Keratinocyte (primary cell): ENCODE results near the gene CD96.

Experiments
- EZH2 ChIP-seq: IDR thresholded peaks from one replicate; pipeline ENCODE4 v1.6.1; 2012; ENCODE audit warnings: inconsistent platforms, mild to moderate bottlenecking, low read length, moderate library complexity
- TF ChIP-seq, protein P1 (sequence below), 3 experiments: IDR thresholded peaks in 1 of 3; conservative IDR thresholded peaks in 1 of 3; optimal IDR thresholded peaks in 1 of 3; 2 replicates in 2 of 3; 3 replicates in 1 of 3; pipeline versions ENCODE3 to v1.5.1; 2011; ENCODE audit warnings: low read length in 3 of 3, mild to moderate bottlenecking in 3 of 3, moderate library complexity in 2 of 3, control low read depth in 1 of 3, inconsistent platforms in 1 of 3; ENCODE audit not compliant: insufficient read depth in 2 of 3; ENCODE audit errors: extremely low read depth in 1 of 3

DNA sequence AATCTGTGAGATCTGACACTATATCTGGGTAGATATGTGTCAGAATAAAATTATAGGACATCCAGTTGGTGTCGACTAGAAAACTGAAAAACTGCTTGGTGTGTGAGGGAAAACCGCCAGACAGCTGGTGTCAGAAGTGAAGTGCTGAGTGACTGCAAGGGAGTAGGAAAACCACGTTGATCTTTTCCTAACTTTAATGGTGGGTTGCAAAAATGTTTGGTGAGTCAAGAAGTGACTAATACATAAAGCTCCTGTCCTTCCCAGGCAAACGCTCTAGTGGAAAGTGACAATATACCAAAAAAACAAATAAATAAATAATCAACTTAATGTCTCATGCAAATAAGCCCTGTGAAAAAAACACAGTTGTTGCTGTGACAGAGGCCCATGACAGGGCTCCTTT is 7.3 kb upstream of the CD96 start:
- TF ChIP-seq, protein P1, sequence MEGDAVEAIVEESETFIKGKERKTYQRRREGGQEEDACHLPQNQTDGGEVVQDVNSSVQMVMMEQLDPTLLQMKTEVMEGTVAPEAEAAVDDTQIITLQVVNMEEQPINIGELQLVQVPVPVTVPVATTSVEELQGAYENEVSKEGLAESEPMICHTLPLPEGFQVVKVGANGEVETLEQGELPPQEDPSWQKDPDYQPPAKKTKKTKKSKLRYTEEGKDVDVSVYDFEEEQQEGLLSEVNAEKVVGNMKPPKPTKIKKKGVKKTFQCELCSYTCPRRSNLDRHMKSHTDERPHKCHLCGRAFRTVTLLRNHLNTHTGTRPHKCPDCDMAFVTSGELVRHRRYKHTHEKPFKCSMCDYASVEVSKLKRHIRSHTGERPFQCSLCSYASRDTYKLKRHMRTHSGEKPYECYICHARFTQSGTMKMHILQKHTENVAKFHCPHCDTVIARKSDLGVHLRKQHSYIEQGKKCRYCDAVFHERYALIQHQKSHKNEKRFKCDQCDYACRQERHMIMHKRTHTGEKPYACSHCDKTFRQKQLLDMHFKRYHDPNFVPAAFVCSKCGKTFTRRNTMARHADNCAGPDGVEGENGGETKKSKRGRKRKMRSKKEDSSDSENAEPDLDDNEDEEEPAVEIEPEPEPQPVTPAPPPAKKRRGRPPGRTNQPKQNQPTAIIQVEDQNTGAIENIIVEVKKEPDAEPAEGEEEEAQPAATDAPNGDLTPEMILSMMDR (optimal IDR thresholded peaks at IDR 0.05 in 1 of 3, IDR thresholded peaks at IDR 0.05 in 1 of 3, conservative IDR thresholded peaks at IDR 0.05 in 1 of 3; ENCODE audit: extremely low read depth in 1 of 3, insufficient read depth in 2 of 3, low read length in 3 of 3), result no peak
- TF ChIP-seq EZH2, result no peak
